Measurements from ENCODE around the gene CCN5.

DNA sequence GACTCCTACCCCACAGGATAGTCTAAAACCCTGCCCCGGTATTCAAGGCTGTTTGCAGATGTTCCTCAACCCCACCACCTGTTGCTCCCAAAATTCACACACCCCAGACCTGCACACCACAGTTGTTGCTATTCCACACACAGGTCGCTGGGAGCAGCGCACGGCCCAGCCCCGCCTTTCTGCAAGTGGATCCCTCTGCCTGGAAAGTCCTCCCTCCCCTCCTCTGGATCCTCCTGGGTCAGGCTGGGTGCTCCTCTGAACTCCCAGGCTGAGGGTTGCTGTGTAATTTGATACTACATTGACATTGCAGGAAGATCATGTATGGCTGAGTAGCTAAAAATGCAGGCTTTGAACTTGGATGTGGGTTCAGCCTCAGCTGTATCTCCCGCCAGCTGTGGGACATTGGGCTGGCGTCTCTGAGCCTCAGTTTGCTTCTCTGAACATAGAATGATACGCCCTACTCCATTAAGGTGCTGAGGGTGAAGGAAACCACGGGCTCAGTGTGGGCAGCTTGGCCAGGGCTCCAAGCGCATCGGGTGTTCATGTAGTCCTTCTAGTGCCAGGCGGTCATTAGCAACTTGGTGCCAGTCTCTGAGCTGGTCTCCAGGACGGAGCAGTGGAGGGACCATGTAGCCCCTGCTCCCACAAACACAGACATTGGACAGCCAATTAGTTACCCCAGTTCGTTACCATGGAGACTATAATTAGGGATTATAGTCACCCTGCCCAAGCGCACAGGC is 13.9 kb upstream of the CCN5 start:
- TF ChIP-seq, protein P1, sequence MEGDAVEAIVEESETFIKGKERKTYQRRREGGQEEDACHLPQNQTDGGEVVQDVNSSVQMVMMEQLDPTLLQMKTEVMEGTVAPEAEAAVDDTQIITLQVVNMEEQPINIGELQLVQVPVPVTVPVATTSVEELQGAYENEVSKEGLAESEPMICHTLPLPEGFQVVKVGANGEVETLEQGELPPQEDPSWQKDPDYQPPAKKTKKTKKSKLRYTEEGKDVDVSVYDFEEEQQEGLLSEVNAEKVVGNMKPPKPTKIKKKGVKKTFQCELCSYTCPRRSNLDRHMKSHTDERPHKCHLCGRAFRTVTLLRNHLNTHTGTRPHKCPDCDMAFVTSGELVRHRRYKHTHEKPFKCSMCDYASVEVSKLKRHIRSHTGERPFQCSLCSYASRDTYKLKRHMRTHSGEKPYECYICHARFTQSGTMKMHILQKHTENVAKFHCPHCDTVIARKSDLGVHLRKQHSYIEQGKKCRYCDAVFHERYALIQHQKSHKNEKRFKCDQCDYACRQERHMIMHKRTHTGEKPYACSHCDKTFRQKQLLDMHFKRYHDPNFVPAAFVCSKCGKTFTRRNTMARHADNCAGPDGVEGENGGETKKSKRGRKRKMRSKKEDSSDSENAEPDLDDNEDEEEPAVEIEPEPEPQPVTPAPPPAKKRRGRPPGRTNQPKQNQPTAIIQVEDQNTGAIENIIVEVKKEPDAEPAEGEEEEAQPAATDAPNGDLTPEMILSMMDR (IDR thresholded peaks at IDR 0.05) = no peak
- no peak for TF ChIP-seq POLR2A (IDR thresholded peaks at IDR 0.05)
